ENCODE results near the gene SHROOM4. TPM values are rescaled to one million over a fixed set of nuclear protein-coding genes. Genes with fewer than 3 reads are reported as not detected.

The SHROOM4 gene
- total and polyA plus RNA-seq, 9 of the 15 experiments (the other 6 are each of a cell fraction or from before 2014, with no cell fraction given): not detected

DNA sequence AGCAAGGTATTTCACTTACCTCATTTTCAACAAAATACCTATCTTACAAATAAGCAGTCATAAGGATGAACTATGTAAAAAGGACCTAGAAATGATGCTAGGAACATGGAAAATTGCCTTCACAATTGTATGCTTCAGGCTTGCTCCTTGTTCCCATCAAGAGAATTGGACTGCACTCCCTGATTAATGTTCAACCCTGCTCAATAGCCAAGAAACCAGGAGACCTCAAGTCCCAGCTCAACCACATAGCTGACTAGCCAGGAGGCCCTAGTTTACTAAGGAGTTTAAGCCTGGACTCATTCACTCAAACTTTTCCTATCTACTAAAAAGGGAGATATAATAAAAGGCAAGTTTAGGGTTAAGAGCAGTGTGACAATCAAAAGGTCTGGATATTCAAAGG is 196.8 kb downstream of the SHROOM4 start:
- intact Hi-C loops (cut with micrococcal nuclease): no loop called here
- no TSS peak for BruUV-seq (replicated peaks)
- CTCF ChIA-PET (ENCODE audit: low intra/inter-chr PET ratio): no interaction called here

GRCh38 chrX:50615570-50616158 is 198.3 kb downstream of the SHROOM4 start:
- Histone ChIP-seq H4K20me1 (replicated peaks; ENCODE audit: control insufficient read depth, insufficient read depth, low read length) (no peaks in the 10 kb centered on the region), H2AFZ (ENCODE audit: low read depth, low read length) (no peak overlapping the region), H3K4me3 (no peak overlapping the region), H3K9ac (ENCODE audit: insufficient read depth in 1 of 2, low read depth in 2 of 2, low read length in 2 of 2) (no peak overlapping the region), H3K9me1 (ENCODE audit: control insufficient read depth, insufficient read depth, low read length) (no peaks in the 10 kb centered on the region), H3K27me3 (ENCODE audit: control insufficient read depth in 2 of 2, insufficient read depth in 2 of 2, low read length in 2 of 2) (no peaks in the 10 kb centered on the region), H3K4me1 (replicated peaks in 1 of 2; ENCODE audit: control insufficient read depth in 2 of 2, insufficient read depth in 2 of 2, low read length in 2 of 2) (no peaks in the 10 kb centered on the region), H3K27ac (ENCODE audit: extremely low read depth, low read depth, low read length) (no peak overlapping the region), H3K9me3 (replicated peaks; ENCODE audit: control insufficient read depth, insufficient read depth, low read depth, low read length) (no peaks in the 10 kb centered on the region), H3K4me2 (ENCODE audit: insufficient read depth, low read length) (no peak overlapping the region), H3K36me3 (ENCODE audit: control insufficient read depth, insufficient read depth, low read length) (no peaks in the 10 kb centered on the region), H3K79me2 (ENCODE audit: control insufficient read depth, insufficient read depth, low read length) (no peaks in the 10 kb centered on the region)
- no TSS peak for BruUV-seq (replicated peaks)
- intact Hi-C loops (cut with micrococcal nuclease): no loop called here
- in situ Hi-C loops (cut with MboI): no loop called here
- no peak for DNase-seq (ENCODE audit: extremely low read depth in 1 of 4, low spot score in 3 of 4)
- ChIA-PET POLR2A (interaction anchor here (0.9 kb wide), 1 partner anchor 14 kb away, joined by 3 read pairs; no protein-coding TSS in a partner anchor), CTCF (ENCODE audit: low intra/inter-chr PET ratio) (no interaction called here)
- 3% methylated on average over 7 of the region's 8 CpGs for WGBS (ENCODE audit: insufficient coverage, low coverage, missing lambda C conversion rate)
- ATAC-seq: no peak
- FAIRE-seq: no peak
- TF ChIP-seq NRF1 (conservative IDR thresholded peaks at IDR 0.05 in 1 of 2, IDR thresholded peaks at IDR 0.05 in 1 of 2) (no peak), ZNF830 (CRISPR knock-in tag; IDR thresholded peaks at IDR 0.05) (no peak), JUND (IDR thresholded peaks at IDR 0.05; ENCODE audit: borderline replicate concordance, low read depth, low read length) (no peak), JUND (tag; IDR thresholded peaks at IDR 0.05; ENCODE audit: borderline replicate concordance, low read depth, low read length) (no peak), TBP (optimal IDR thresholded peaks at IDR 0.05; ENCODE audit: low read depth, low read length) (no peak), ZNF324 (CRISPR knock-in tag; IDR thresholded peaks at IDR 0.05) (no peak), KLF13 (tag; IDR thresholded peaks at IDR 0.05; ENCODE audit: borderline replicate concordance, low read depth) (no peak), TCF7L2 (IDR thresholded peaks at IDR 0.05; ENCODE audit: low read depth, low read length) (no peak), ZNF77 (CRISPR knock-in tag; IDR thresholded peaks at IDR 0.05) (no peak), ZFP30 (CRISPR knock-in tag; IDR thresholded peaks at IDR 0.05; ENCODE audit: borderline replicate concordance) (no peak)
- TF ChIP-seq, protein P1, sequence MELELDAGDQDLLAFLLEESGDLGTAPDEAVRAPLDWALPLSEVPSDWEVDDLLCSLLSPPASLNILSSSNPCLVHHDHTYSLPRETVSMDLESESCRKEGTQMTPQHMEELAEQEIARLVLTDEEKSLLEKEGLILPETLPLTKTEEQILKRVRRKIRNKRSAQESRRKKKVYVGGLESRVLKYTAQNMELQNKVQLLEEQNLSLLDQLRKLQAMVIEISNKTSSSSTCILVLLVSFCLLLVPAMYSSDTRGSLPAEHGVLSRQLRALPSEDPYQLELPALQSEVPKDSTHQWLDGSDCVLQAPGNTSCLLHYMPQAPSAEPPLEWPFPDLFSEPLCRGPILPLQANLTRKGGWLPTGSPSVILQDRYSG (tag; conservative IDR thresholded peaks at IDR 0.05; ENCODE audit: low read depth): no peak

More for the DNA sequence above, 196.8 kb downstream of the SHROOM4 start:
- POLR2A ChIA-PET: no interaction called here
- no peaks in the 10 kb centered on the region for H3K4me1 ChIP-seq (replicated peaks in 1 of 2; ENCODE audit: control insufficient read depth in 2 of 2, insufficient read depth in 2 of 2, low read length in 2 of 2)
- H3K9me3 ChIP-seq (replicated peaks; ENCODE audit: control insufficient read depth, insufficient read depth, low read depth, low read length): no peaks in the 10 kb centered on the region
- no peaks in the 10 kb centered on the region for H3K27me3 ChIP-seq (ENCODE audit: control insufficient read depth in 2 of 2, insufficient read depth in 2 of 2, low read length in 2 of 2)
- no peaks in the 10 kb centered on the region for H3K36me3 ChIP-seq (ENCODE audit: control insufficient read depth, insufficient read depth, low read length)
- H4K20me1 ChIP-seq (replicated peaks; ENCODE audit: control insufficient read depth, insufficient read depth, low read length): no peaks in the 10 kb centered on the region
- H2AFZ ChIP-seq (ENCODE audit: low read depth, low read length): no peak overlapping the region
- H3K4me3 ChIP-seq: no peak overlapping the region
- no peaks in the 10 kb centered on the region for H3K9me1 ChIP-seq (ENCODE audit: control insufficient read depth, insufficient read depth, low read length)
- H3K9ac ChIP-seq (ENCODE audit: insufficient read depth in 1 of 2, low read depth in 2 of 2, low read length in 2 of 2): no peak overlapping the region
- in situ Hi-C loops (cut with MboI): no loop called here
- no peaks in the 10 kb centered on the region for H3K79me2 ChIP-seq (ENCODE audit: control insufficient read depth, insufficient read depth, low read length)
- no peak for DNase-seq (ENCODE audit: extremely low read depth in 1 of 4, low spot score in 3 of 4)
- ATAC-seq: no peak
- no peak overlapping the region for H3K4me2 ChIP-seq (ENCODE audit: insufficient read depth, low read length)
- TF ChIP-seq SREBF1 (IDR thresholded peaks at IDR 0.05; ENCODE audit: borderline replicate concordance, low read depth, low read length) (no peak), SPI1 (IDR thresholded peaks at IDR 0.05; ENCODE audit: borderline replicate concordance, low read depth, low read length) (no peak), ZNF764 (CRISPR knock-in tag; IDR thresholded peaks at IDR 0.05; ENCODE audit: low read depth) (no peak), POLR2A (conservative IDR thresholded peaks at IDR 0.05) (no peak), SNRNP70 (optimal IDR thresholded peaks at IDR 0.05; ENCODE audit: low read depth, low read length) (no peak), PRPF4 (IDR thresholded peaks at IDR 0.05; ENCODE audit: insufficient read depth, low read depth, low read length, poor library complexity, severe bottlenecking) (no peak), MTA3 (IDR thresholded peaks at IDR 0.05; ENCODE audit: borderline replicate concordance) (no peak), PHF8 (IDR thresholded peaks at IDR 0.05; ENCODE audit: borderline replicate concordance, low read length) (no peak), NCOA4 (IDR thresholded peaks at IDR 0.05; ENCODE audit: partially characterized antibody) (no peak)
- TF ChIP-seq, protein P2, sequence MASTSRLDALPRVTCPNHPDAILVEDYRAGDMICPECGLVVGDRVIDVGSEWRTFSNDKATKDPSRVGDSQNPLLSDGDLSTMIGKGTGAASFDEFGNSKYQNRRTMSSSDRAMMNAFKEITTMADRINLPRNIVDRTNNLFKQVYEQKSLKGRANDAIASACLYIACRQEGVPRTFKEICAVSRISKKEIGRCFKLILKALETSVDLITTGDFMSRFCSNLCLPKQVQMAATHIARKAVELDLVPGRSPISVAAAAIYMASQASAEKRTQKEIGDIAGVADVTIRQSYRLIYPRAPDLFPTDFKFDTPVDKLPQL (IDR thresholded peaks at IDR 0.05; ENCODE audit: extremely low read depth, insufficient read length): no peak
- no peak for FAIRE-seq
- H3K27ac ChIP-seq (ENCODE audit: extremely low read depth, low read depth, low read length): no peak overlapping the region

All from K562 (cell line).